IPS-20b (cell line): ENCODE results near the gene CYSRT1.

Experiments
- H3K27ac ChIP-seq: one replicate; pipeline ENCODE4 v1.5.1; 2013; ENCODE audit warnings: low read length
- H3K27me3 ChIP-seq: 2 replicates; pipeline ENCODE4 v1.6.1; 2013; ENCODE audit warnings: mild to moderate bottlenecking, low read length, inconsistent platforms; ENCODE audit not compliant: insufficient read depth
- H3K36me3 ChIP-seq: 2 replicates; pipeline ENCODE4 v1.6.1; 2013; ENCODE audit warnings: low read depth, mild to moderate bottlenecking, inconsistent platforms, low read length, moderate library complexity; ENCODE audit not compliant: insufficient read depth
- H3K4me1 ChIP-seq: 2 replicates; pipeline ENCODE4 v1.6.1; 2013; ENCODE audit warnings: mild to moderate bottlenecking, control low read depth, inconsistent platforms, low read length, moderate library complexity; ENCODE audit not compliant: insufficient read depth
- H3K4me3 ChIP-seq: 2 replicates; pipeline ENCODE4 v1.5.1; 2013; ENCODE audit warnings: mild to moderate bottlenecking, low read length, inconsistent platforms
- H3K9ac ChIP-seq: 2 replicates; pipeline ENCODE4 v1.6.1; 2013; ENCODE audit warnings: low read depth, mild to moderate bottlenecking, inconsistent platforms, low read length, moderate library complexity
- H3K9me3 ChIP-seq: 2 replicates; pipeline ENCODE4 v1.6.1; 2013; ENCODE audit warnings: mild to moderate bottlenecking, low read depth, low read length, inconsistent platforms; ENCODE audit not compliant: insufficient read depth

Gene CYSRT1

GRCh38 chr9:137216188-137216965 is 8.6 kb upstream of the CYSRT1 start:
- Histone ChIP-seq H3K9ac (no peak overlapping the region), H3K27ac (no peak overlapping the region), H3K4me1 (no peaks in the 10 kb centered on the region), H3K36me3 (peaks cover 18% of the 10 kb centered on the region), H3K9me3 (no peaks in the 10 kb centered on the region), H3K4me3 (no peak overlapping the region), H3K27me3 (no peaks in the 10 kb centered on the region)

GRCh38 chr9:137217276-137218211 is 7.4 kb upstream of the CYSRT1 start:
- Histone ChIP-seq H3K9me3 (no peaks in the 10 kb centered on the region), H3K36me3 (peaks cover 18% of the 10 kb centered on the region), H3K27me3 (peaks cover 3% of the 10 kb centered on the region), H3K4me1 (no peaks in the 10 kb centered on the region), H3K27ac (no peak overlapping the region), H3K9ac (no peak overlapping the region), H3K4me3 (no peak overlapping the region)

GRCh38 chr9:137218212-137218753 is 6.7 kb upstream of the CYSRT1 start:
- Histone ChIP-seq H3K27me3 (peaks cover 9% of the 10 kb centered on the region), H3K9ac (no peak overlapping the region), H3K4me3 (no peak overlapping the region), H3K27ac (no peak overlapping the region), H3K36me3 (peaks cover 18% of the 10 kb centered on the region), H3K4me1 (no peaks in the 10 kb centered on the region), H3K9me3 (no peaks in the 10 kb centered on the region)

GRCh38 chr9:137218754-137219271 is 6.2 kb upstream of the CYSRT1 start:
- Histone ChIP-seq H3K27ac (no peak overlapping the region), H3K4me1 (no peaks in the 10 kb centered on the region; the same call in 1 of the 2 replicates), H3K9ac (no peak overlapping the region), H3K4me3 (no peak overlapping the region), H3K9me3 (no peaks in the 10 kb centered on the region), H3K27me3 (peaks cover 9% of the 10 kb centered on the region), H3K36me3 (peaks cover 18% of the 10 kb centered on the region)

- Histone ChIP-seq H3K27me3 (peaks cover 9% of the 10 kb centered on the region), H3K27ac (no peak overlapping the region), H3K9ac (no peak overlapping the region), H3K4me1 (peaks cover 3% of the 10 kb centered on the region; the same call in 1 of the 2 replicates), H3K9me3 (no peaks in the 10 kb centered on the region), H3K36me3 (peaks cover 17% of the 10 kb centered on the region), H3K4me3 (no peak overlapping the region)
Measured at GRCh38 chr9:137219757-137220316, 5.1 kb upstream of the CYSRT1 start.

- Histone ChIP-seq H3K27me3 (peaks cover 9% of the 10 kb centered on the region), H3K4me1 (peaks cover 3% of the 10 kb centered on the region; the same call in 1 of the 2 replicates), H3K36me3 (peaks cover 10% of the 10 kb centered on the region), H3K27ac (no peak overlapping the region), H3K4me3 (no peak overlapping the region), H3K9me3 (no peaks in the 10 kb centered on the region), H3K9ac (no peak overlapping the region)
Measured at GRCh38 chr9:137220317-137221094, 4.5 kb upstream of the CYSRT1 start.

GRCh38 chr9:137221095-137221505 is 3.9 kb upstream of the CYSRT1 start:
- peaks cover 3% of the 10 kb centered on the region; the same call in 1 of the 2 replicates for H3K4me1 ChIP-seq
- H3K27me3 ChIP-seq, result peaks cover 9% of the 10 kb centered on the region
- no peak overlapping the region for H3K4me3 ChIP-seq
- H3K9me3 ChIP-seq, result no peaks in the 10 kb centered on the region
- H3K9ac ChIP-seq, result no peak overlapping the region
- H3K36me3 ChIP-seq, result 0 out of 2 replicates have a peak, but pooled peaks cover 5% of the 10 kb centered on the region
- H3K27ac ChIP-seq, result no peak overlapping the region

GRCh38 chr9:137221506-137222111 is 3.4 kb upstream of the CYSRT1 start:
- H3K27ac ChIP-seq, result no peak overlapping the region
- H3K27me3 ChIP-seq, result peaks cover 9% of the 10 kb centered on the region
- H3K4me3 ChIP-seq, result peak overlapping the region; percentile 52; the same call in 1 of the 2 replicates
- 0 out of 2 replicates have a peak, but pooled peaks cover 1% of the 10 kb centered on the region for H3K36me3 ChIP-seq
- no peaks in the 10 kb centered on the region for H3K9me3 ChIP-seq
- H3K4me1 ChIP-seq, result peaks cover 3% of the 10 kb centered on the region; the same call in 1 of the 2 replicates
- no peak overlapping the region for H3K9ac ChIP-seq

- no peak within 1 kb of the TSS for H3K9ac ChIP-seq
- peaks cover 3% of the 10 kb centered on the region; the same call in 1 of the 2 replicates for H3K4me1 ChIP-seq
- H3K4me3 ChIP-seq, result peak within 1 kb of the TSS; percentile 86
- no peak within 1 kb of the TSS for H3K27ac ChIP-seq
- H3K27me3 ChIP-seq, result peaks cover 9% of the 10 kb centered on the region
- no peaks in the 10 kb centered on the region for H3K36me3 ChIP-seq
- no peaks in the 10 kb centered on the region for H3K9me3 ChIP-seq
Measured at GRCh38 chr9:137222190-137223077, 2.5 kb upstream of the CYSRT1 start, which contains the start of gene RNF208. TSS of gene RNF208 (minus strand) at chr9:137222240. CDS start at chr9:137221212, 1,028 bp downstream.
